ENCODE measurements around the gene NAXE. TPM values are rescaled to one million over a fixed set of nuclear protein-coding genes. Genes with fewer than 3 reads are reported as not detected.
A peak's percentile ranks its signal among the peaks of the same experiment; 100 is the strongest.

The NAXE gene
- total RNA-seq (ENCODE audit: unreplicated experiment), result 190 TPM
- long read RNA-seq, transcript NAXE-203 (6 exons, 1,125 nt), result major isoform, 131 of 152 reads
- long read RNA-seq, partial matches to known transcripts, result 6 of 152 reads
- long read RNA-seq, other reads (novel, unspliced or antisense), result 11 of 152 reads

DNA sequence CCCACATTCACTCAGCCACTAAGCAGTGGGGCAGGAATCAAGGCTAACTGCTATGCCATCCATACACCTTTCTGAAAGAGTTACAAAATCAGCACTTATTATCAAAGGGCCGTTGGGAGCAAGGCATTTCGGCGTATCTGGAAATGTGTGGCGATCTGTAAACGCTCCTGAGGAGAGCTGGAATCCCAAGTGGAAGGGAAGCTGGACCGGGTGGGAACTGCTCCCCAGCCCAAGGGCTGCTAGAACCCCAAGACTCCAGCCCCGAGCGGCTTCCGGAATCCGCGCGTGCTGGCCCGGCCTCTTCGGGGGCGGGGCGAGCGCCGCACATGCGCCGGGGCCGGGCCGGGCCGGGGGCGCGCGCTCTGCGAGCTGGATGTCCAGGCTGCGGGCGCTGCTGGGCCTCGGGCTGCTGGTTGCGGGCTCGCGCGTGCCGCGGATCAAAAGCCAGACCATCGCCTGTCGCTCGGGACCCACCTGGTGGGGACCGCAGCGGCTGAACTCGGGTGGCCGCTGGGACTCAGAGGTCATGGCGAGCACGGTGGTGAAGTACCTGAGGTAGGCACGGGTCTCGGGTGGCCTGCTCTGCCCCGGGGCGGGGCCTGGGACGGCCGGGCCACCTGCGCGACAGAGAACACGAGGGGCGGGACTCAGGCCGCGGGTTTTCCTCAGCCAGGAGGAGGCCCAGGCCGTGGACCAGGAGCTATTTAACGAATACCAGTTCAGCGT is at the start of gene NAXE:
NAXE (plus strand) TSS at position 345 of the 726 bp plus-strand sequence; CDS start at position 374, 29 bp downstream.
- DNase-seq (ENCODE audit: low spot score), result peak; percentile 78
- Mint-ChIP-seq H3K4me1 (ENCODE audit: unreplicated experiment) (peaks cover 34% of the 10 kb centered on the region), H3K27ac (ENCODE audit: unreplicated experiment) (peak within 1 kb of the TSS; percentile 94), H3K4me3 (ENCODE audit: unreplicated experiment) (peak within 1 kb of the TSS; percentile 90), H3K36me3 (ENCODE audit: low read depth, unreplicated experiment) (peaks cover 23% of the 10 kb centered on the region), H3K9me3 (ENCODE audit: unreplicated experiment) (no peaks in the 10 kb centered on the region), H3K27me3 (ENCODE audit: unreplicated experiment) (peaks cover 6% of the 10 kb centered on the region)
- no peak for TF ChIP-seq CTCF (IDR thresholded peaks at IDR 0.05; ENCODE audit: unreplicated experiment)

- peaks cover 35% of the 10 kb centered on the region for H3K4me1 Mint-ChIP-seq (ENCODE audit: unreplicated experiment)
- no peaks in the 10 kb centered on the region for H3K9me3 Mint-ChIP-seq (ENCODE audit: unreplicated experiment)
- no peak for TF ChIP-seq CTCF (IDR thresholded peaks at IDR 0.05; ENCODE audit: unreplicated experiment)
- peak overlapping the region; percentile 33 for H3K27ac Mint-ChIP-seq (ENCODE audit: unreplicated experiment)
- no peak for DNase-seq (ENCODE audit: low spot score)
- peaks cover 1% of the 10 kb centered on the region for H3K27me3 Mint-ChIP-seq (ENCODE audit: unreplicated experiment)
- peak overlapping the region; percentile 21 for H3K4me3 Mint-ChIP-seq (ENCODE audit: unreplicated experiment)
- peaks cover 22% of the 10 kb centered on the region for H3K36me3 Mint-ChIP-seq (ENCODE audit: low read depth, unreplicated experiment)
Measured at GRCh38 chr1:156543066-156543465, 48.5 kb upstream of the NAXE start.

DNA sequence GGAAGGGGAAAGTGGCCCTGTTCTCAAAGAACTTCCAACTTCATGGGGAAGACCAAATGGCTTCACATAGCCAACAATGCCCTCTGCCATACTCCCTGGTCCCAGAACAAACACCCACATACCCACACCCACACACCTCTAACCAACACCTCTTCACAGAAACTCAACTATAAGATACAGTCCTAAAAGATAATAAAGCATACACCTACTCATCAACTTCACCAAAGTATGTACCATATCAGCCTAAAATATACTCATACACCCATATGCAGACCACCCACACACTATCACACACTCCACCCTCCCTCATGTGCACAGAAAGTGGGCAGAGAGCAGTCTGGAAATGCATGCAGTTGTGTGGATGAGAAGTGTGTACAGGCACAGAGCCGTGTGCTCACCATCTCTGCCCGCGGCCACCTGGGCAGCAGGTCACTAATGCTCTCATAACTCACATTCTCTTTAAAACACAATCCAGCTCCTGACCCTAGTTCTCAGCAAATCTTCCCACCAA is 46.9 kb upstream of the NAXE start:
- DNase-seq (ENCODE audit: low spot score), result no peak
- no peak overlapping the region for H3K27ac Mint-ChIP-seq (ENCODE audit: unreplicated experiment)
- TF ChIP-seq CTCF (IDR thresholded peaks at IDR 0.05; ENCODE audit: unreplicated experiment), result no peak
- peaks cover 1% of the 10 kb centered on the region for H3K27me3 Mint-ChIP-seq (ENCODE audit: unreplicated experiment)
- peaks cover 26% of the 10 kb centered on the region for H3K4me1 Mint-ChIP-seq (ENCODE audit: unreplicated experiment)
- H3K4me3 Mint-ChIP-seq (ENCODE audit: unreplicated experiment), result no peak overlapping the region
- H3K9me3 Mint-ChIP-seq (ENCODE audit: unreplicated experiment), result no peaks in the 10 kb centered on the region
- peaks cover 12% of the 10 kb centered on the region for H3K36me3 Mint-ChIP-seq (ENCODE audit: low read depth, unreplicated experiment)

- H3K4me3 Mint-ChIP-seq (ENCODE audit: unreplicated experiment), result no peak overlapping the region
- H3K4me1 Mint-ChIP-seq (ENCODE audit: unreplicated experiment), result peaks cover 26% of the 10 kb centered on the region
- TF ChIP-seq CTCF (IDR thresholded peaks at IDR 0.05; ENCODE audit: unreplicated experiment), result no peak
- H3K36me3 Mint-ChIP-seq (ENCODE audit: low read depth, unreplicated experiment), result peaks cover 15% of the 10 kb centered on the region
- DNase-seq (ENCODE audit: low spot score), result no peak
- H3K27ac Mint-ChIP-seq (ENCODE audit: unreplicated experiment), result no peak overlapping the region
- peaks cover 1% of the 10 kb centered on the region for H3K27me3 Mint-ChIP-seq (ENCODE audit: unreplicated experiment)
- no peaks in the 10 kb centered on the region for H3K9me3 Mint-ChIP-seq (ENCODE audit: unreplicated experiment)
Measured at GRCh38 chr1:156546267-156546666, 45.3 kb upstream of the NAXE start.

GRCh38 chr1:156547434-156547833 is 44.1 kb upstream of the NAXE start:
- Mint-ChIP-seq H3K9me3 (ENCODE audit: unreplicated experiment) (no peaks in the 10 kb centered on the region), H3K36me3 (ENCODE audit: low read depth, unreplicated experiment) (peaks cover 14% of the 10 kb centered on the region), H3K27ac (ENCODE audit: unreplicated experiment) (no peak overlapping the region), H3K4me3 (ENCODE audit: unreplicated experiment) (peak overlapping the region; percentile 27), H3K4me1 (ENCODE audit: unreplicated experiment) (peaks cover 22% of the 10 kb centered on the region), H3K27me3 (ENCODE audit: unreplicated experiment) (peaks cover 1% of the 10 kb centered on the region)
- no peak for DNase-seq (ENCODE audit: low spot score)
- no peak for TF ChIP-seq CTCF (IDR thresholded peaks at IDR 0.05; ENCODE audit: unreplicated experiment)
